Choroid plexus epithelial cell (primary cell): Measurements from ENCODE around the gene FHOD3.

Experiments used
- DNase-seq: peaks from one replicate; pipeline ENCODE4 v3.0.0-alpha.2; 2010; ENCODE audit warnings: low read depth
- H3K4me3 ChIP-seq: 2 replicates; pipeline ENCODE4 v1.5.1; 2011; ENCODE audit warnings: low read depth, mild to moderate bottlenecking, control low read depth, low read length, moderate library complexity
- CTCF ChIP-seq: conservative IDR thresholded peaks from 2 replicates; pipeline ENCODE4 v1.5.1; 2011; ENCODE audit warnings: low read depth, mild to moderate bottlenecking, control low read depth, inconsistent platforms, low read length, moderate library complexity

The FHOD3 gene

GRCh38 chr18:36490897-36491296 lies 193.4 kb downstream of the FHOD3 start:
- no peak overlapping the region for H3K4me3 ChIP-seq
- no peak for DNase-seq
- no peak for TF ChIP-seq CTCF

DNA sequence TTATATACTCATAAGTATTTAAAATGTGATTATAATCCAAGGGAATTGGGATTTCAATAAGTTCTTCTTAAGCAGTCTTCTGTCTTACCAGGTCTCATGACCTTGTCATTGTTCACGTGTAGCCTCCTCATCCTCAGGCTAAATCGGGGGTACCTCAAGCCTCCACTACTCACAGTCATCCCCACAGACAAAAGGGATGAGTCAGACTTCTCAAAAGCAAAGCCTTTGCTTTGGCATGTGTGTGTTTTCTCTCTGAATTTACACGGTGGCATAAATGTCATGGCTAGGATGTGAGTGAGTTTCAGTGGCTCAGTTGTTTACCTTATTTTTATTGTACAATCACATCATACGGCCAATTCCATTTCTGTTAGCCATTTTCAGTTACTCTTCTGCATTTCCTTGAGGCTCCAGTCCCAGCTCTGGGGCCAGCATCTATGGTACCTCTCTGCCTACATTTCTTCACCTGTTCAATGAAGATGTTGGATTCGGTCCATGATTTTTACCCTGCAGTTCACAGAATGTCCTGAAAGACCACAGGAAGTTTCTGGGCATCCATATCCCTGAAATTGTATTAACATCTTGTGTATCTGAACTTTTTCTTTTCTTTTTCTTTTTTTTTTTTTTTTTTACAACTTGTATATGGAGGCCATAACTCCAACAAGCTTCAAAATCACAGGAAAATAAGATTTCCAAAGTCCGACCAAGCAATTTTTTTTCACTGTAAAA lies 195.3 kb downstream of the FHOD3 start:
- no peak for TF ChIP-seq CTCF
- H3K4me3 ChIP-seq = no peak overlapping the region
- DNase-seq = no peak

DNA sequence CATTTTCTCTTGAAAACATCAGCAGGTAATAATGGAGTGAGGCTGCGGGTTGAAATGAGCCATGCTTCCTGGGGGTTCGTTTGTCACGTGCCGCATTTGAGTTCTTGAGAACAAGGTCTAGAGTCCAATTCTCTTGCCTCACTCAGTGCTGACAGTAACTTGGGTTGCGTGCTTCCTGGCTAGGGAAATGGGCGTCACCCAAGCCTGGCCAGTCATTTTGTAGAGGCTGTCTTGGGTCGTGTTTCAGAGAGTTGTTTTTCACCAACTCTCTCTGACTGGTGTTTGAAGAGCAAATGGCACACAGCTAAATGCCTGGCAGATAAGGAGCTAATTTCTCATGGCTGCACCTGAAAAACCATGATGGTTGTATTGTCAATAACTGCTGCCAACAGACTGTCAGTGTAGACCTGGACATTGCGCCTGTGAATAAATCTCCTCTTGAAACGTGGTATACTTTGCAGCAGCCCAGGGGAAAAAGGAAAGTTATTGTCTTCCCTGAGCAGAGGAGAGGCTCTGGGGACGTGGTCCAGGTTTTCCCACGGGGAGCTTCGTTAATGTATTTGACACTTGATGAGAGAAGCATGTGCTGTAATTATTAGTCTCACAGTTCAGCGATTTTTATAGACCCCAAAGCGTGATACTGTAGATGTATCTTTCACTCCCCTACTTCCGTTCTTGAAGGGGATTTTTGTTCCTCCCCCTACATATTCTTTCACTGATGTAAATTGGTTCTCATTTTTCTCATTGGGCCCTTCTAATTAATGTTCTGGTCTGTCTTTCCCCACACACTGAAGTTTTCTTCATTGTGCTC lies 196.0 kb downstream of the FHOD3 start:
- TF ChIP-seq CTCF = no peak
- H3K4me3 ChIP-seq = no peak overlapping the region
- peak; percentile 21 for DNase-seq

DNA sequence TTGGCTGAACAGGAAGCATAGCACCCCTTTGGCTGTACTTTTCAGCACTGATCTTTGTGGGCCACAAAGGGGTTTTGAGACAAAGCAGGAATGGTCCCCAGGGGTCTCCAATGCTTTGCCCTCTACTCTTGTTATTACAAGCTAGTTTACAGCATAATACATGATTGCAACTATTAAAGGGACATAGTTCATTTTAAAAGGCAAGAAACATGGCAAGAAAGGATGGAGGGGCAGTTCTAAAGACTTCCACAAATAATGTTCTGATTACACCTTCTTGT lies 196.6 kb downstream of the FHOD3 start:
- DNase-seq = no peak
- TF ChIP-seq CTCF = no peak
- no peak overlapping the region for H3K4me3 ChIP-seq

DNA sequence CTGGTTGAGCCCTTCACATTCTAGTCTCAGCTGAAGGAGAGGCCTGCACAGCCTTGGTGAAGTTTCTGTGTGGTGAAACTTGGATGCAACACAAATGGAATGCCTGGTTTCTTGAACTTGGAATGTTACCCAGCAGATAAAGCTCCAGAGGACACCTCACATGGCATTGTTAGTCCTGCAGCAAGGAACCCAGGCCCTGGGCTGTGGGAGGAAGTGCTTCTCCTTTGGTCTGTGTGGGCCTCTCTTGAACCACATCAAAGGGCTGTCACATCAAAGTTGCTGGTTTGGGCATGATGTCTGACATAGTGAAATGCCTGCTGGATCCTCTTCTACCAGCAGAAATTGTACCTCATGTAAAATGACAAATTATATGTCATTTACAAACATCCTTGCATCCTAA lies 198.5 kb downstream of the FHOD3 start:
- TF ChIP-seq CTCF = no peak
- DNase-seq = no peak
- H3K4me3 ChIP-seq = no peak overlapping the region

DNA sequence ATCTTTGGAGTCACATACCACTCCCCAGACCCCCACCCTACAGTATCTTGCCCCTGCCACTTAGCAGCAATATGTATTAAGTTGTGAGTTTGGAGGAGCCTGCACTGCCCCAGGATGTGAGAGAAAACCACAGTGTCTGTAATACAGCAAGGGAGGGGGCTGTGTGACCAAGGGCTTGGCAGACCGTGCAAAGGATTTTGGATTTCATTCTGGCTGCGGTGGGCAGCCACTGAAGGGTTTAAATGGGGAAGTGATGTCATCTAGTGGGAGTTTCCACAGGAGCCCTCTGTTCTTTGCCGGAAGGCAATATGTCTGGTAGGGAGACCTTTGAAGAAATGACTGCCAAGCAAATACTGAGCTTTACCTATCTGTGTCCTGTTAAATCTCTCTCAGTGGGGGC lies 202.4 kb downstream of the FHOD3 start:
- TF ChIP-seq CTCF = no peak
- no peak overlapping the region for H3K4me3 ChIP-seq
- no peak for DNase-seq

DNA sequence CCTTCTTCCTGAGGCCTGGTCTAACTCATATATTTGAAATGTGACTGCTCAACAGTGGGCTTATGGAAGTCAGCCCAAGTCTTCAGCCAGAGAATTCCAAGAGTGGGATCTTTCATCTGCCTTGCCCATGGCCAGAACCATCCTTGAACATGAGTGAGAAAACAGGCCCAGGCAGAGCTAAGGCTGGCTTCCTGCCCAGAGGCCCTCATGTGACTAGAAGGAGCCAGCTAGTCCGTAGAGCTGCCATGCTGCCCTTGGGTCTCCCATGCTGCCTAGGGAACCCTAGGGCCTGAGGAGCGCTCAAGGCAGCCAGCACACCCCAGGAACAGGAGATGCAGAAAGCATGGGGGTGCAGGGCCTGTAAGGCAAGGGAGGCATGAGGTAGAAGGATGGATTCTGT lies 203.6 kb downstream of the FHOD3 start:
- DNase-seq = no peak
- TF ChIP-seq CTCF = no peak
- H3K4me3 ChIP-seq = no peak overlapping the region
